ENCODE data around the gene CCDC107. TPM values are rescaled to one million over a fixed set of nuclear protein-coding genes. Genes with fewer than 3 reads are reported as not detected.
A peak's percentile ranks its signal among the peaks of the same experiment; 100 is the strongest.

Gene CCDC107
- total RNA-seq, 4 donors from 2014 or later, result 68.4 to 117 (median 104) TPM

- peaks cover 27 to 56% (median 42%) of the 10 kb centered on the region in 4 donors for H3K4me1 ChIP-seq
- intact Hi-C loops (cut with DNase I), result loop anchor here (2.0 kb wide), 2 partner anchors 31 to 39 kb away; partner anchors contain the start of genes CCDC107 and RMRP
- DNase-seq (ENCODE audit: extremely low spot score), result peak; percentile 95
Measured at GRCh38 chr9:35689542-35690293, 31.6 kb downstream of the CCDC107 start, which contains the start of gene TPM2. TSS of gene TPM2 (minus strand) at chr9:35689925. CDS start at chr9:35689817, 108 bp downstream.

GRCh38 chr9:35690294-35690613, 32.2 kb downstream of the CCDC107 start:
- peak overlapping the region; percentile 95 to 98 (median 96) for H3K27ac ChIP-seq (replicated peaks in 1 of 4)
- H3K4me1 ChIP-seq, result peaks cover 27 to 56% (median 43%) of the 10 kb centered on the region in 4 donors
- H3K4me3 ChIP-seq, result peak overlapping the region; percentile 72 to 90 (median 86)
- no peak for DNase-seq (ENCODE audit: extremely low spot score)
- no CpG with 5 or more reads among the region's 21 CpGs for WGBS
- H3K27me3 ChIP-seq, result no peaks in the 10 kb centered on the region
- peaks cover 11 to 37% (median 31%) of the 10 kb centered on the region in 4 donors for H3K36me3 ChIP-seq
- TF ChIP-seq POLR2A (IDR thresholded peaks at IDR 0.05; ENCODE audit: low read depth) (no peak), EP300 (IDR thresholded peaks at IDR 0.05) (no peak), CTCF (IDR thresholded peaks at IDR 0.05) (no peak), POLR2AphosphoS5 (IDR thresholded peaks at IDR 0.05) (no peak)
- intact Hi-C loops (cut with DNase I), result loop anchor here (2.0 kb wide), 2 partner anchors 31 to 39 kb away; partner anchors contain the start of genes CCDC107 and RMRP
- H3K9me3 ChIP-seq, result no peaks in the 10 kb centered on the region

More at GRCh38 chr9:35689542-35690293, 31.6 kb downstream of the CCDC107 start, which contains the start of gene TPM2:
- no peaks in the 10 kb centered on the region for H3K9me3 ChIP-seq
- H3K4me3 ChIP-seq, result peak within 1 kb of the TSS; percentile 72 to 90 (median 86)
- H3K27ac ChIP-seq (replicated peaks in 1 of 4), result peak within 1 kb of the TSS; percentile 95 to 98 (median 96)
- TF ChIP-seq CTCF (IDR thresholded peaks at IDR 0.05), result no peak
- peak in 1 of 2 donors; percentile 91 for TF ChIP-seq POLR2AphosphoS5 (IDR thresholded peaks at IDR 0.05)
- TF ChIP-seq POLR2A (IDR thresholded peaks at IDR 0.05; ENCODE audit: low read depth), result peak; percentile 86
- peak; percentile 62 for TF ChIP-seq EP300 (IDR thresholded peaks at IDR 0.05)
- 17% methylated on average over 8 of the region's 61 CpGs for WGBS
- peaks cover 16 to 42% (median 37%) of the 10 kb centered on the region in 4 donors for H3K36me3 ChIP-seq
- H3K27me3 ChIP-seq, result no peaks in the 10 kb centered on the region

GRCh38 chr9:35690614-35691333, 32.7 kb downstream of the CCDC107 start:
- Histone ChIP-seq H3K4me1 (peaks cover 22 to 56% (median 48%) of the 10 kb centered on the region in 4 donors), H3K9me3 (no peaks in the 10 kb centered on the region), H3K27me3 (no peaks in the 10 kb centered on the region), H3K27ac (replicated peaks in 1 of 4) (peak overlapping the region; percentile 95 to 98 (median 96)), H3K36me3 (peaks cover 9 to 34% (median 28%) of the 10 kb centered on the region in 4 donors), H3K4me3 (peak overlapping the region; percentile 72 to 90 (median 86))
- 2% methylated on average over 38 of the region's 61 CpGs for WGBS
- intact Hi-C loops (cut with DNase I), result loop anchor here (2.0 kb wide), 2 partner anchors 32 to 38 kb away; partner anchors contain the start of genes CCDC107 and RMRP
- DNase-seq (ENCODE audit: extremely low spot score), result peak; percentile 96
- TF ChIP-seq POLR2A (IDR thresholded peaks at IDR 0.05; ENCODE audit: low read depth) (peak; percentile 39), POLR2AphosphoS5 (IDR thresholded peaks at IDR 0.05) (peak in 1 of 2 donors; percentile 77), EP300 (IDR thresholded peaks at IDR 0.05) (no peak)

- H3K4me3 ChIP-seq, result peak overlapping the region; percentile 72 to 90 (median 86)
- H3K9me3 ChIP-seq, result no peaks in the 10 kb centered on the region
- H3K4me1 ChIP-seq, result peaks cover 16 to 56% (median 53%) of the 10 kb centered on the region in 4 donors
- DNase-seq (ENCODE audit: extremely low spot score), result no peak
- WGBS, result 7% methylated on average over 9 of the region's 10 CpGs
- TF ChIP-seq CTCF (IDR thresholded peaks at IDR 0.05), result no peak
- TF ChIP-seq POLR2AphosphoS5 (IDR thresholded peaks at IDR 0.05), result no peak
- TF ChIP-seq EP300 (IDR thresholded peaks at IDR 0.05), result no peak
- TF ChIP-seq POLR2A (IDR thresholded peaks at IDR 0.05; ENCODE audit: low read depth), result no peak
- peaks cover 9 to 34% (median 26%) of the 10 kb centered on the region in 4 donors for H3K36me3 ChIP-seq
- H3K27me3 ChIP-seq, result no peaks in the 10 kb centered on the region
- H3K27ac ChIP-seq (replicated peaks in 1 of 4), result peak overlapping the region; percentile 95 to 98 (median 96)
- intact Hi-C loops (cut with DNase I), result loop anchor here (2.0 kb wide), 2 partner anchors 32 to 38 kb away; partner anchors contain the start of genes CCDC107 and RMRP
Measured at GRCh38 chr9:35691334-35691650, 33.2 kb downstream of the CCDC107 start.
